H1 (cell line): ENCODE measurements around the gene ITPK1. TPM values are rescaled to one million over a fixed set of nuclear protein-coding genes. Genes with fewer than 3 reads are reported as not detected.

ENCODE experiments used
- CTCF ChIA-PET: fragments of 300-600 bp; sonication (Branson Sonifier 250); formaldehyde crosslinking; loops from one replicate; lab custom pipeline; 2021; ENCODE audit not compliant: partially characterized antibody; lab: Charles Lee
- POLR2A ChIA-PET: fragments of 300-600 bp; sonication (Branson Sonifier 250); formaldehyde crosslinking; loops from one replicate; lab custom pipeline; 2021; ENCODE audit warnings: inconsistent platforms; ENCODE audit not compliant: partially characterized antibody; lab: Charles Lee
- DNase-seq, 2 experiments: peaks; one replicate each; pipeline versions ENCODE4 v3.0.0 to v3.0.0-alpha.2; 2010 to 2022; ENCODE audit warnings: low spot score in 2 of 2, low read depth in 1 of 2, mixed read lengths in 1 of 2
- FAIRE-seq: peaks from 2 replicates; lab custom pipeline; 2011; peaks lifted over from hg19 to GRCh38; lab: Jason Lieb, UNC
- H2AFZ ChIP-seq: 2 replicates; pipeline ENCODE4 v1.8.1; 2012; ENCODE audit warnings: low read length, inconsistent platforms
- H2AK5ac ChIP-seq: 2 replicates; pipeline ENCODE4 v1.6.1; 2013; ENCODE audit warnings: low read depth, low read length
- H2BK120ac ChIP-seq: replicated peaks from 2 replicates; pipeline ENCODE3; 2013; ENCODE audit warnings: low read depth, low read length, inconsistent platforms
- H2BK12ac ChIP-seq: 2 replicates; pipeline ENCODE4 v1.6.1; 2013; ENCODE audit warnings: low read depth, low read length
- H2BK15ac ChIP-seq: 2 replicates; pipeline ENCODE4 v1.6.1; 2013; ENCODE audit warnings: low read length
- H2BK20ac ChIP-seq: 2 replicates; pipeline ENCODE4 v1.6.1; 2013; ENCODE audit warnings: low read length
- H2BK5ac ChIP-seq: 2 replicates; pipeline ENCODE4 v1.6.1; 2013; ENCODE audit warnings: low read depth, low read length
- H3K14ac ChIP-seq: 2 replicates; pipeline ENCODE4 v1.6.1; 2013; ENCODE audit warnings: inconsistent platforms; ENCODE audit not compliant: insufficient read length
- H3K18ac ChIP-seq: 2 replicates; pipeline ENCODE4 v1.6.1; 2013; ENCODE audit warnings: low read length; ENCODE audit errors: extremely low read depth
- H3K23ac ChIP-seq: 2 replicates; pipeline ENCODE4 v1.6.1; 2013; ENCODE audit warnings: inconsistent platforms; ENCODE audit not compliant: insufficient read length
- H3K23me2 ChIP-seq: 2 replicates; pipeline ENCODE4 v1.6.1; 2013; ENCODE audit warnings: low read depth, low read length
- H3K27ac ChIP-seq: 2 replicates; pipeline ENCODE4 v1.6.1; 2011; ENCODE audit warnings: low read depth, low read length, inconsistent platforms
- H3K27me3 ChIP-seq, 4 experiments: replicated peaks in 1 of 4; 1 replicate in 1 of 4; 2 replicates in 3 of 4; pipeline versions ENCODE4 v1.6.1 to v1.8.1; 2011 to 2013; ENCODE audit warnings: low read length in 3 of 4, mild to moderate bottlenecking in 3 of 4, inconsistent platforms in 2 of 4, mixed read lengths in 2 of 4, moderate library complexity in 1 of 4; ENCODE audit not compliant: control insufficient read depth in 3 of 4, insufficient read depth in 3 of 4; ENCODE audit errors: extremely low read depth in 1 of 4
- H3K36me3 ChIP-seq, 4 experiments: 2 replicates each; pipeline versions ENCODE4 v1.6.1 to v1.8.1; 2011 to 2013; ENCODE audit warnings: mild to moderate bottlenecking in 4 of 4, low read length in 3 of 4, moderate library complexity in 2 of 4, control low read depth in 1 of 4, inconsistent platforms in 1 of 4; ENCODE audit not compliant: insufficient read depth in 4 of 4, control insufficient read depth in 2 of 4
- H3K4ac ChIP-seq: replicated peaks from 2 replicates; pipeline ENCODE3; 2013; ENCODE audit warnings: low read length, low read depth, mixed read lengths, inconsistent platforms; ENCODE audit not compliant: insufficient read length
- H3K4me1 ChIP-seq, 4 experiments: replicated peaks in 1 of 4; 1 replicate in 1 of 4; 2 replicates in 3 of 4; pipeline versions ENCODE4 v1.6.1 to v1.8.1; 2011 to 2013; ENCODE audit warnings: low read length in 3 of 4, inconsistent platforms in 2 of 4, mixed read lengths in 1 of 4; ENCODE audit not compliant: insufficient read depth in 4 of 4, control insufficient read depth in 3 of 4
- H3K4me2 ChIP-seq, 2 experiments: 2 replicates each; pipeline versions ENCODE4 v1.6.1 to v1.8.1; 2011 to 2013; ENCODE audit warnings: low read depth in 2 of 2, low read length in 2 of 2, control low read depth in 1 of 2, inconsistent platforms in 1 of 2, mild to moderate bottlenecking in 1 of 2; ENCODE audit not compliant: insufficient read depth in 1 of 2
- H3K4me3 ChIP-seq, 4 experiments: fragments of 200-600, 300-600 bp in 1 of 4; sonication (generic), shearing (Covaris generic), sonication (Bioruptor Twin) in 1 of 4; 2 replicates each; pipeline versions ENCODE4 v1.5.1 to v1.8.1; 2011 to 2016; ENCODE audit warnings: low read length in 4 of 4, low read depth in 3 of 4, control low read depth in 2 of 4, inconsistent platforms in 2 of 4, mild to moderate bottlenecking in 2 of 4, mixed read lengths in 1 of 4, moderate library complexity in 1 of 4; ENCODE audit not compliant: insufficient read depth in 2 of 4; ENCODE audit errors: extremely low read depth in 1 of 4
- H3K56ac ChIP-seq: replicated peaks from 2 replicates; pipeline ENCODE3; 2013; ENCODE audit warnings: low read depth, mild to moderate bottlenecking, mixed read lengths, low read length, inconsistent platforms; ENCODE audit not compliant: insufficient read length
- H3K79me1 ChIP-seq: 2 replicates; pipeline ENCODE4 v1.6.1; 2013; ENCODE audit warnings: low read depth, low read length, control low read depth
- H3K79me2 ChIP-seq, 2 experiments: 2 replicates each; pipeline versions ENCODE4 v1.6.1 to v1.8.1; 2012 to 2013; ENCODE audit warnings: low read length in 2 of 2, mild to moderate bottlenecking in 2 of 2, inconsistent platforms in 1 of 2; ENCODE audit not compliant: insufficient read depth in 2 of 2, control insufficient read depth in 1 of 2
- H3K9ac ChIP-seq, 4 experiments: replicated peaks in 1 of 4; 1 replicate in 1 of 4; 2 replicates in 3 of 4; pipeline versions ENCODE4 v1.6.1 to v1.8.1; 2011 to 2013; ENCODE audit warnings: low read depth in 3 of 4, low read length in 3 of 4, control low read depth in 2 of 4, mild to moderate bottlenecking in 2 of 4, moderate library complexity in 2 of 4, inconsistent platforms in 1 of 4; ENCODE audit errors: extremely low read depth in 1 of 4
- H3K9me3 ChIP-seq, 2 experiments: 2 replicates each; pipeline versions ENCODE4 v1.6.1 to v1.8.1; 2012 to 2013; ENCODE audit warnings: mild to moderate bottlenecking in 2 of 2, moderate library complexity in 2 of 2, control low read depth in 1 of 2, inconsistent platforms in 1 of 2, low read depth in 1 of 2, low read length in 1 of 2, mixed read lengths in 1 of 2; ENCODE audit not compliant: insufficient read depth in 2 of 2
- H4K20me1 ChIP-seq, 2 experiments: replicated peaks in 1 of 2; 2 replicates each; pipeline versions ENCODE3 to v1.8.1; 2011 to 2013; ENCODE audit warnings: inconsistent platforms in 2 of 2, low read length in 2 of 2, mild to moderate bottlenecking in 1 of 2; ENCODE audit not compliant: insufficient read depth in 2 of 2, control insufficient read depth in 1 of 2
- H4K5ac ChIP-seq: 2 replicates; pipeline ENCODE4 v1.6.1; 2013; ENCODE audit warnings: low read length, low read depth, mixed read lengths, inconsistent platforms; ENCODE audit not compliant: insufficient read length
- H4K8ac ChIP-seq: 2 replicates; pipeline ENCODE4 v1.8.0; 2013; ENCODE audit warnings: mild to moderate bottlenecking, moderate library complexity, low read length, inconsistent platforms; ENCODE audit not compliant: insufficient read depth; ENCODE audit errors: extremely low read depth
- H4K91ac ChIP-seq: replicated peaks from 2 replicates; pipeline ENCODE3; 2013; ENCODE audit warnings: low read length, mixed read lengths, inconsistent platforms; ENCODE audit not compliant: insufficient read length
- CREB1 ChIP-seq: IDR thresholded peaks from 2 replicates; pipeline ENCODE4 v1.6.1; 2012; ENCODE audit warnings: inconsistent platforms
- EZH2 ChIP-seq: fragments of 200-600 bp; sonication (generic); IDR thresholded peaks from 2 replicates; pipeline ENCODE4 v1.7.1; 2012; ENCODE audit warnings: low read depth, mild to moderate bottlenecking, moderate library complexity, low read length, inconsistent platforms; ENCODE audit not compliant: severe bottlenecking
- MAFK ChIP-seq: IDR thresholded peaks from 2 replicates; pipeline ENCODE4 v1.6.1; 2012; ENCODE audit warnings: low read depth, mild to moderate bottlenecking, improper control_type of control experiment, low read length
- POLR2A ChIP-seq, 2 experiments: IDR thresholded peaks; 1 replicate in 1 of 2; 2 replicates in 1 of 2; pipeline ENCODE4 v1.6.1; 2011; ENCODE audit warnings: low read depth in 2 of 2, low read length in 2 of 2, mild to moderate bottlenecking in 2 of 2; ENCODE audit errors: control extremely low read depth in 1 of 2
- SP4 ChIP-seq: IDR thresholded peaks from 2 replicates; pipeline ENCODE4 v1.6.1; 2012; ENCODE audit warnings: low read length, inconsistent platforms
- TBP ChIP-seq: IDR thresholded peaks from 2 replicates; pipeline ENCODE4 v1.6.1; 2011; ENCODE audit warnings: low read depth, low read length, improper control_type of control experiment
- ZNF274 ChIP-seq: IDR thresholded peaks from 2 replicates; pipeline ENCODE4 v1.7.0; 2012; ENCODE audit warnings: low read length, borderline replicate concordance; ENCODE audit errors: extremely low read depth
- WGBS, 2 experiments: shearing (Covaris generic) in 1 of 2; methylation state at CpG; one replicate each; pipeline versions ENCODE4 v1.1.6 to v1.1.7; 2013 to 2015; ENCODE audit warnings: low lambda C conversion rate in 2 of 2, mixed read lengths in 2 of 2, inconsistent platforms in 1 of 2, low coverage in 1 of 2, missing lambda C conversion rate in 1 of 2; ENCODE audit not compliant: insufficient replicate concordance in 2 of 2, insufficient coverage in 1 of 2, insufficient read length in 1 of 2; ENCODE audit errors: extremely low coverage in 1 of 2, missing lambda C conversion rate in 1 of 2; 5-methylcytosine and 5-hydroxymethylcytosine counted together
- polyA plus RNA-seq, 7 experiments: library from polyadenylated mRNA; depleted of rRNA in 3 of 7; stranded (reverse) in 5 of 7; unstranded in 2 of 7; fragments of >200 nt in 5 of 7; fragments of 200-250 nt in 2 of 7; gene quantifications; 1 replicate in 5 of 7; 2 replicates in 1 of 7; 4 replicates in 1 of 7; pipeline versions ENCODE4 v1.2.1 to v1.2.3, GENCODE V29; 2011 to 2013; ENCODE audit warnings: missing spikeins in 2 of 7, mixed read lengths in 2 of 7
- total RNA-seq: library from RNA; stranded (reverse); fragmentation: NEBNext Ultra II Directional; extraction: Animal tissue kit (Norgen Biotek cat#: 25700); gene quantifications from 2 replicates; pipeline ENCODE4 v1.2.1, GENCODE V29; 2021

The ITPK1 gene
- total and polyA plus RNA-seq, 2 of the 8 experiments (the other 6 are each of a cell fraction or from before 2014, with no cell fraction given) = 108 to 143 TPM

DNA sequence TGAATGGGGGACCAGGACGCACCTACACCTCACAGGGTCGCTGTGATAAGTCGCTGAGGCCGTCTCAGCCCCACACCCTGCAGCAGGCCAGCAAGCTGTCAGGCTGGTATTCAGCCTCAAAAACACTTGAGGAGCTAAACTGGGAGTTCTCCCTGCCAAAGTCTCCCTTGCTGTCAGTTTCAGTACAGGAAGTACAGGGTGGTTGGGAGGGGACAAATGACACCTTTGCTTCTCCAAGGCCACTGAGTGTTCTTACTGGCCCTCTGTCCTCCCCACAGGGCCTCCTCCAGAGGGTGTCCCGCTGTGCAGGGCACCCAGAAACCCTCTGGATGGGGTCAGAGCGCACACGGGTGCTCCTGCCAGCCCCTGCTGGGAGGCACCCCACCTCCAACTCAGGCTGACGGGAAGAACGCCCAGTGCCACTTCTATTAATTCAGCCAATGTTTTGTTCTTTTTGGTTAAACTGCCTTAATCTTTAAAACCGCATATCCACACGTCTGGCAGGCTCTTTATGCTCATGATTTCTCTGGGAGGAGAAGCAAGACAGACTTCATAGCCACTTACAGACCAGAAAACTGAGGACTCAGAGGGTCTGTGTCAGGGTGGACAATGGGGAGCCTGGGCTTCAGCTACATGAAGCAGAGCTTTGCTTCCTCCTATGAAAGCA is 75.9 kb downstream of the ITPK1 start:
- Histone ChIP-seq H3K4me3 (no peak overlapping the region), H4K20me1 (peaks cover 7 to 20% of the 10 kb centered on the region in 2 experiments), H3K9me3 (no peaks in the 10 kb centered on the region), H4K5ac (no peak overlapping the region), H4K8ac (peak overlapping the region; percentile 9; the same call in 1 of the 2 replicates), H3K27ac (no peak overlapping the region; the same call in 1 of the 2 replicates), H2BK20ac (no peak overlapping the region), H3K23me2 (no peaks in the 10 kb centered on the region), H3K79me2 (peaks cover 0 to 85% of the 10 kb centered on the region in 2 experiments; a peak in 2 of 4 replicates), H4K91ac (peak overlapping the region; percentile 72), H3K9ac (no peak overlapping the region), H3K27me3 (no peaks in the 10 kb centered on the region), H2AK5ac (peak overlapping the region; percentile 93; the same call in 1 of the 2 replicates), H3K56ac (no peak overlapping the region), H2BK120ac (peak overlapping the region; percentile 18), H2AFZ (no peak overlapping the region), H3K79me1 (peaks cover 22% of the 10 kb centered on the region), H3K4ac (no peak overlapping the region), H3K14ac (no peak overlapping the region), H2BK5ac (peak overlapping the region; percentile 85), H3K18ac (peak overlapping the region; percentile 83), H3K23ac (no peak overlapping the region), H3K4me1 (peaks cover 16 to 61% (median 41%) of the 10 kb centered on the region in 4 experiments), H2BK15ac (peak overlapping the region; percentile 61; the same call in 1 of the 2 replicates), H3K36me3 (no peaks in the 10 kb centered on the region), H2BK12ac (peak overlapping the region; percentile 92; the same call in 1 of the 2 replicates), H3K4me2 (peak overlapping the region in 1 of 2 experiments; percentile 49; a peak in 1 of 4 replicates)
- CTCF ChIA-PET = interaction anchor here (0.6 to 2.4 kb wide), 4 partner anchors 11 to 100 kb away, joined by 3 to 16 read pairs (median 4); no protein-coding TSS in a partner anchor
- no peak for FAIRE-seq
- POLR2A ChIA-PET = interaction anchor here (1.2 kb wide), 1 partner anchor 12 kb away, joined by 3 read pairs; no protein-coding TSS in a partner anchor
- TF ChIP-seq SP4 = no peak
- TF ChIP-seq EZH2 = no peak
- TF ChIP-seq POLR2A (IDR thresholded peaks at IDR 0.05; ENCODE audit: control extremely low read depth in 1 of 2, low read depth in 2 of 2, low read length in 2 of 2) = no peak
- no peak for TF ChIP-seq CREB1
- no peak for TF ChIP-seq TBP
- no peak for TF ChIP-seq ZNF274
- TF ChIP-seq MAFK = no peak
- WGBS, 2 experiments = 88% methylated on average over 11 of the region's 11 CpGs; no CpG with 5 or more reads in 1 of the 2 experiments
- DNase-seq = no peak
